OCI-LY3 (cell line): ENCODE data around the gene NXPE3.

Experiments
- EZH2phosphoT487 ChIP-seq: fragments of 200-600 bp; shearing (Covaris generic); IDR thresholded peaks from 2 replicates; pipeline ENCODE4 v1.6.1; 2018; ENCODE audit warnings: antibody characterized with exemption, mixed run types, low read depth
- TF ChIP-seq, protein P1 (sequence below): fragments of 200-600, 300-600 bp; sonication (generic); IDR thresholded peaks from 2 replicates; pipeline ENCODE4 v1.5.1; 2014; ENCODE audit warnings: antibody characterized with exemption, low read length, low read depth

DNA sequence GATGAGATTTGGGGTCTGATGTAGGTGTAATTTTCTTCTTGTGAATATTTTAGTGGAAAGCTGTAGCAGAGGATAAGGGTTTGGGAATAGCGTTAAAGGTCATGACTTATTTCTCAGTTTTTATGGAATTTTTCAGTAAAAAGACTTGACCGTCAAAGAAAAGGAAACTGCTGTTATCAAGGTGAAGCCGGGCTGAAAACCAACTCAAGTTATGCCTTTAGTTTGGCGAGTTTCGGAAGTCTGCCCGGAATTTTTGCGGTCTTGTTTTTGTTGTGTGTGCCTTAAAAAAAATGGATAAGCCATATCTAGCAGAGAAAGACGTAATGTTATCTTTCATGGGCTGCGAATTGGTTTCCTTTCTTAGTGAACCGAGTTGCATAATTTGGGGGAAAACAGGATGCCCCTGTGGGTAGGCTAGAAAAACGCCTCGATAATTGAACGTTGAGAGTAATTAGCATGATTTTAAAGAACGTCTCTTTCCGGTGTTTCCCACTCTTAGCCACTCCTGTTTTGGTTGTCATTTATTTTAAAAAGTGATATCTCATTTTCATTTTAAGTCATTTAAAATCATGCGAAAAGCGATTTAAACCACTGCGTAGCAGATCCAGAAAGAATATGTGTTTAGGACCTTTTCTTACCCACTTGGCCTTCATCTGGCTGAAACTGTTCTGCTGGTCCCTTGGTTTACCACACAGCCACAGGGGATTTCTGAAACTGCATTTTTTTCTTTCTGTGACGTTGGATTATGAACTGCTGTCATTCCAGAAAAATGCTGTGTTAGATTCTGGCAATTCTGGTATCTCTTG, 71.4 kb downstream of the NXPE3 start:
- TF ChIP-seq, protein P1, sequence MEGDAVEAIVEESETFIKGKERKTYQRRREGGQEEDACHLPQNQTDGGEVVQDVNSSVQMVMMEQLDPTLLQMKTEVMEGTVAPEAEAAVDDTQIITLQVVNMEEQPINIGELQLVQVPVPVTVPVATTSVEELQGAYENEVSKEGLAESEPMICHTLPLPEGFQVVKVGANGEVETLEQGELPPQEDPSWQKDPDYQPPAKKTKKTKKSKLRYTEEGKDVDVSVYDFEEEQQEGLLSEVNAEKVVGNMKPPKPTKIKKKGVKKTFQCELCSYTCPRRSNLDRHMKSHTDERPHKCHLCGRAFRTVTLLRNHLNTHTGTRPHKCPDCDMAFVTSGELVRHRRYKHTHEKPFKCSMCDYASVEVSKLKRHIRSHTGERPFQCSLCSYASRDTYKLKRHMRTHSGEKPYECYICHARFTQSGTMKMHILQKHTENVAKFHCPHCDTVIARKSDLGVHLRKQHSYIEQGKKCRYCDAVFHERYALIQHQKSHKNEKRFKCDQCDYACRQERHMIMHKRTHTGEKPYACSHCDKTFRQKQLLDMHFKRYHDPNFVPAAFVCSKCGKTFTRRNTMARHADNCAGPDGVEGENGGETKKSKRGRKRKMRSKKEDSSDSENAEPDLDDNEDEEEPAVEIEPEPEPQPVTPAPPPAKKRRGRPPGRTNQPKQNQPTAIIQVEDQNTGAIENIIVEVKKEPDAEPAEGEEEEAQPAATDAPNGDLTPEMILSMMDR = no peak
- no peak for TF ChIP-seq EZH2phosphoT487
